HCEC 1CT (cell line): ENCODE data around the gene TNFRSF25.
A peak's percentile ranks its signal among the peaks of the same experiment; 100 is the strongest.

Experiments
- DNase-seq: peaks from one replicate; pipeline ENCODE4 v3.0.0-alpha.2; 2017

TNFRSF25 gene

GRCh38 chr1:6414443-6414844 lies 51.5 kb downstream of the TNFRSF25 start:
- peak; percentile 70 for DNase-seq

GRCh38 chr1:6412896-6413295 lies 53.1 kb downstream of the TNFRSF25 start:
- DNase-seq = no peak
